Measurements from ENCODE around the gene PRSS35. TPM values are rescaled to one million over a fixed set of nuclear protein-coding genes. Genes with fewer than 3 reads are reported as not detected.

Gene PRSS35
- total and polyA plus RNA-seq, 2 experiments from 2014 or later = 33.3 to 36.2 TPM

DNA sequence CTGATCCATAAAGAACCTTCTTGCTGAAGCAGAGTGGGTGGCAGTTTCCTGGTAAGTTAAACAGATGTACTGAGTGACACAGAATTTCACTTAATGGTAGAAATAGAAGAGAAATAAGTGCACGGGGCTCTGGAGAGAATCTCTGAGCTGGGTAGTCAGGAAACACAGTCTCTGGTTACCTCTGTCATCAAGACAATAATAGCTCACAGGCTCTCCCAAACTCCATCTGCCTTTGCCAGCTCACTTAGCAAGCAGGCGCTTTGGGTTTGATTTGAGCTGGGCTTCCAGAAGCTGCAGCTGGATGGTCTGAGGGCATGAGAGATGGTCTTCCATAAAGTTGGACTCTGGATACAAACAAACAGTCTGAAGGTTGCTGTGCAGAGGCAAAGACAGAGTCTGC, 39.6 kb upstream of the PRSS35 start:
- Histone ChIP-seq H3K27ac (no peak overlapping the region), H3K36me3 (replicated peaks; ENCODE audit: insufficient read depth, low read depth) (no peaks in the 10 kb centered on the region), H4K20me1 (ENCODE audit: insufficient read depth, poor library complexity, severe bottlenecking) (no peaks in the 10 kb centered on the region), H3K4me1 (ENCODE audit: insufficient read depth) (no peaks in the 10 kb centered on the region), H3K9me2 (replicated peaks; ENCODE audit: insufficient read depth) (no peaks in the 10 kb centered on the region), H3K9me3 (ENCODE audit: low read depth) (no peaks in the 10 kb centered on the region), H3K4me2 (no peak overlapping the region), H3K27me3 (no peaks in the 10 kb centered on the region), H3K4me3 (no peak overlapping the region), H3K79me2 (no peaks in the 10 kb centered on the region), H2AFZ (no peak overlapping the region)
- TF ChIP-seq, protein P1, sequence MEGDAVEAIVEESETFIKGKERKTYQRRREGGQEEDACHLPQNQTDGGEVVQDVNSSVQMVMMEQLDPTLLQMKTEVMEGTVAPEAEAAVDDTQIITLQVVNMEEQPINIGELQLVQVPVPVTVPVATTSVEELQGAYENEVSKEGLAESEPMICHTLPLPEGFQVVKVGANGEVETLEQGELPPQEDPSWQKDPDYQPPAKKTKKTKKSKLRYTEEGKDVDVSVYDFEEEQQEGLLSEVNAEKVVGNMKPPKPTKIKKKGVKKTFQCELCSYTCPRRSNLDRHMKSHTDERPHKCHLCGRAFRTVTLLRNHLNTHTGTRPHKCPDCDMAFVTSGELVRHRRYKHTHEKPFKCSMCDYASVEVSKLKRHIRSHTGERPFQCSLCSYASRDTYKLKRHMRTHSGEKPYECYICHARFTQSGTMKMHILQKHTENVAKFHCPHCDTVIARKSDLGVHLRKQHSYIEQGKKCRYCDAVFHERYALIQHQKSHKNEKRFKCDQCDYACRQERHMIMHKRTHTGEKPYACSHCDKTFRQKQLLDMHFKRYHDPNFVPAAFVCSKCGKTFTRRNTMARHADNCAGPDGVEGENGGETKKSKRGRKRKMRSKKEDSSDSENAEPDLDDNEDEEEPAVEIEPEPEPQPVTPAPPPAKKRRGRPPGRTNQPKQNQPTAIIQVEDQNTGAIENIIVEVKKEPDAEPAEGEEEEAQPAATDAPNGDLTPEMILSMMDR (IDR thresholded peaks at IDR 0.05; ENCODE audit: poor library complexity) = no peak
- no peak for TF ChIP-seq EZH2 (IDR thresholded peaks at IDR 0.05; ENCODE audit: borderline replicate concordance)
- no peak for DNase-seq (ENCODE audit: low spot score)
- WGBS (ENCODE audit: low lambda C conversion rate, missing lambda C conversion rate) = 81% methylated on average over 2 of the region's 2 CpGs

- TF ChIP-seq, protein P1 (IDR thresholded peaks at IDR 0.05; ENCODE audit: poor library complexity) = no peak
- no peak for TF ChIP-seq EZH2phosphoT487 (IDR thresholded peaks at IDR 0.05; ENCODE audit: low read depth, severe bottlenecking, unreplicated experiment)
- no peak for TF ChIP-seq EZH2 (IDR thresholded peaks at IDR 0.05; ENCODE audit: borderline replicate concordance)
- Histone ChIP-seq H3K79me2 (no peaks in the 10 kb centered on the region), H2AFZ (no peak overlapping the region), H3K9me2 (replicated peaks; ENCODE audit: insufficient read depth) (no peaks in the 10 kb centered on the region), H3K4me3 (no peak overlapping the region), H3K27ac (no peak overlapping the region), H3K27me3 (no peaks in the 10 kb centered on the region), H3K4me2 (no peak overlapping the region), H4K20me1 (ENCODE audit: insufficient read depth, poor library complexity, severe bottlenecking) (no peaks in the 10 kb centered on the region), H3K4me1 (ENCODE audit: insufficient read depth) (no peaks in the 10 kb centered on the region), H3K36me3 (replicated peaks; ENCODE audit: insufficient read depth, low read depth) (no peaks in the 10 kb centered on the region), H3K9me3 (ENCODE audit: low read depth) (no peaks in the 10 kb centered on the region)
- DNase-seq (ENCODE audit: low spot score) = no peak
- 76% methylated on average over 4 of the region's 4 CpGs for WGBS (ENCODE audit: low lambda C conversion rate, missing lambda C conversion rate)
These were observed 38.0 kb upstream of the PRSS35 start for GRCh38 chr6:83474309-83474708.

- no peaks in the 10 kb centered on the region for H3K9me2 ChIP-seq (replicated peaks; ENCODE audit: insufficient read depth)
- H3K79me2 ChIP-seq = no peaks in the 10 kb centered on the region
- no peak overlapping the region for H3K4me2 ChIP-seq
- H3K27ac ChIP-seq = no peak overlapping the region
- no peak for DNase-seq (ENCODE audit: low spot score)
- no peak overlapping the region for H2AFZ ChIP-seq
- no peaks in the 10 kb centered on the region for H4K20me1 ChIP-seq (ENCODE audit: insufficient read depth, poor library complexity, severe bottlenecking)
- TF ChIP-seq EZH2 (IDR thresholded peaks at IDR 0.05; ENCODE audit: borderline replicate concordance) (no peak), EZH2phosphoT487 (IDR thresholded peaks at IDR 0.05; ENCODE audit: low read depth, severe bottlenecking, unreplicated experiment) (no peak)
- TF ChIP-seq, protein P1 (IDR thresholded peaks at IDR 0.05; ENCODE audit: poor library complexity) = no peak
- no peaks in the 10 kb centered on the region for H3K4me1 ChIP-seq (ENCODE audit: insufficient read depth)
- H3K36me3 ChIP-seq (replicated peaks; ENCODE audit: insufficient read depth, low read depth) = no peaks in the 10 kb centered on the region
- 100% methylated on average over 1 of the region's 1 CpG for WGBS (ENCODE audit: low lambda C conversion rate, missing lambda C conversion rate)
- H3K9me3 ChIP-seq (ENCODE audit: low read depth) = no peaks in the 10 kb centered on the region
- H3K4me3 ChIP-seq = no peak overlapping the region
- H3K27me3 ChIP-seq = no peaks in the 10 kb centered on the region
These were observed 35.4 kb upstream of the PRSS35 start for GRCh38 chr6:83476971-83477370.

GRCh38 chr6:83479389-83479788, 32.9 kb upstream of the PRSS35 start:
- H2AFZ ChIP-seq = no peak overlapping the region
- WGBS (ENCODE audit: low lambda C conversion rate, missing lambda C conversion rate) = 87% methylated on average over 1 of the region's 1 CpG
- TF ChIP-seq, protein P1 (IDR thresholded peaks at IDR 0.05; ENCODE audit: poor library complexity) = no peak
- TF ChIP-seq EZH2 (IDR thresholded peaks at IDR 0.05; ENCODE audit: borderline replicate concordance) = no peak
- no peak for TF ChIP-seq EZH2phosphoT487 (IDR thresholded peaks at IDR 0.05; ENCODE audit: low read depth, severe bottlenecking, unreplicated experiment)
- DNase-seq (ENCODE audit: low spot score) = no peak
- no peak overlapping the region for H3K27ac ChIP-seq
- no peaks in the 10 kb centered on the region for H3K79me2 ChIP-seq
- no peak overlapping the region for H3K4me3 ChIP-seq
- no peaks in the 10 kb centered on the region for H4K20me1 ChIP-seq (ENCODE audit: insufficient read depth, poor library complexity, severe bottlenecking)
- no peaks in the 10 kb centered on the region for H3K4me1 ChIP-seq (ENCODE audit: insufficient read depth)
- no peaks in the 10 kb centered on the region for H3K27me3 ChIP-seq
- H3K9me3 ChIP-seq (ENCODE audit: low read depth) = no peaks in the 10 kb centered on the region
- H3K4me2 ChIP-seq = no peak overlapping the region
- no peaks in the 10 kb centered on the region for H3K36me3 ChIP-seq (replicated peaks; ENCODE audit: insufficient read depth, low read depth)
- H3K9me2 ChIP-seq (replicated peaks; ENCODE audit: insufficient read depth) = no peaks in the 10 kb centered on the region
